ENCODE results near the gene RIMS1. TPM values are rescaled to one million over a fixed set of nuclear protein-coding genes. Genes with fewer than 3 reads are reported as not detected.

The RIMS1 gene
- total and polyA plus RNA-seq, 4 donors, result 0.14 to 5.7 (median 1.6) TPM

DNA sequence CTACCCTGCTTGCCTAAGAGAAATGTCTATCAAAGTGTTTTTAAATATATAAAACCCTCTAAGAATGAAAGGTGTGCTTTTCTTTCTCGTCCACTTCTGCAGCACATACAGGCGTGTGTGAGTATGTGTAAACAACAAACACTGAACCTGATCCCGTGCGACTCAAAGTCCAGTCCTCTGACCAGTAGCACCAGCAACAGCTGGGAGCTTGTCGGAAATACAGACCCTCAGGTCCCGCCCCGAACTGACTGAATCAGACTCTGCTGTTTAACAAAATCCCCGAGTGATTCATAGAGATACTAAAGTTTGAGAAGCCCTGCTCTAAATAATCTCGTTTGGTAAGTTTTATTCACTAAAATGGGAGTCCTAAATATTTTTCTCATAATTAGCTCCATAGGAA lies 527.5 kb downstream of the RIMS1 start:
- H3K9me3 ChIP-seq (ENCODE audit: control insufficient read depth in 4 of 4, insufficient read depth in 3 of 4, low read length in 3 of 4), result peaks cover 0 to 2% (median 0%) of the 10 kb centered on the region in 4 donors
- no peak for ATAC-seq (ENCODE audit: insufficient read depth, low FRiP score)
- TF ChIP-seq CTCF (IDR thresholded peaks at IDR 0.05; ENCODE audit: control extremely low read depth, extremely low read depth), result no peak
- H3K9ac ChIP-seq (ENCODE audit: insufficient read depth in 1 of 2, low read length in 2 of 2), result no peak overlapping the region
- H3K36me3 ChIP-seq (ENCODE audit: control insufficient read depth in 4 of 4, insufficient read depth in 4 of 4, low read length in 4 of 4), result no peaks in the 10 kb centered on the region
- 67 to 80% methylated on average over 9 of the region's 9 CpGs for WGBS, 2 donors
- no peak overlapping the region for H3K27ac ChIP-seq (ENCODE audit: low read depth in 1 of 2, low read length in 1 of 2)
- H3K27me3 ChIP-seq (ENCODE audit: control insufficient read depth in 3 of 3, insufficient read depth in 3 of 3, low read length in 2 of 3), result peaks cover 0 to 3% (median 0%) of the 10 kb centered on the region in 3 donors
- H3K4me3 ChIP-seq, result no peak overlapping the region
- DNase-seq, result no peak
- no peaks in the 10 kb centered on the region for H3K4me1 ChIP-seq (ENCODE audit: control insufficient read depth in 5 of 5, insufficient read depth in 5 of 5, low read length in 5 of 5)

- H3K4me3 ChIP-seq, result no peak overlapping the region
- TF ChIP-seq CTCF (IDR thresholded peaks at IDR 0.05; ENCODE audit: control extremely low read depth, extremely low read depth), result no peak
- DNase-seq (no peak), ATAC-seq (ENCODE audit: insufficient read depth, low FRiP score) (no peak)
- H3K4me1 ChIP-seq (ENCODE audit: control insufficient read depth in 5 of 5, insufficient read depth in 5 of 5, low read length in 5 of 5), result no peaks in the 10 kb centered on the region
- H3K9me3 ChIP-seq (ENCODE audit: control insufficient read depth in 4 of 4, insufficient read depth in 3 of 4, low read length in 3 of 4), result peaks cover 0 to 2% (median 0%) of the 10 kb centered on the region in 4 donors
- H3K27ac ChIP-seq (ENCODE audit: low read depth in 1 of 2, low read length in 1 of 2), result no peak overlapping the region
- WGBS, 2 donors, result 80 to 85% methylated on average over 4 of the region's 4 CpGs
- peaks cover 0 to 3% (median 0%) of the 10 kb centered on the region in 3 donors for H3K27me3 ChIP-seq (ENCODE audit: control insufficient read depth in 3 of 3, insufficient read depth in 3 of 3, low read length in 2 of 3)
- H3K36me3 ChIP-seq (ENCODE audit: control insufficient read depth in 4 of 4, insufficient read depth in 4 of 4, low read length in 4 of 4), result no peaks in the 10 kb centered on the region
- no peak overlapping the region for H3K9ac ChIP-seq (ENCODE audit: insufficient read depth in 1 of 2, low read length in 2 of 2)
Measured at GRCh38 chr6:72414657-72415056, 528.3 kb downstream of the RIMS1 start.

DNA sequence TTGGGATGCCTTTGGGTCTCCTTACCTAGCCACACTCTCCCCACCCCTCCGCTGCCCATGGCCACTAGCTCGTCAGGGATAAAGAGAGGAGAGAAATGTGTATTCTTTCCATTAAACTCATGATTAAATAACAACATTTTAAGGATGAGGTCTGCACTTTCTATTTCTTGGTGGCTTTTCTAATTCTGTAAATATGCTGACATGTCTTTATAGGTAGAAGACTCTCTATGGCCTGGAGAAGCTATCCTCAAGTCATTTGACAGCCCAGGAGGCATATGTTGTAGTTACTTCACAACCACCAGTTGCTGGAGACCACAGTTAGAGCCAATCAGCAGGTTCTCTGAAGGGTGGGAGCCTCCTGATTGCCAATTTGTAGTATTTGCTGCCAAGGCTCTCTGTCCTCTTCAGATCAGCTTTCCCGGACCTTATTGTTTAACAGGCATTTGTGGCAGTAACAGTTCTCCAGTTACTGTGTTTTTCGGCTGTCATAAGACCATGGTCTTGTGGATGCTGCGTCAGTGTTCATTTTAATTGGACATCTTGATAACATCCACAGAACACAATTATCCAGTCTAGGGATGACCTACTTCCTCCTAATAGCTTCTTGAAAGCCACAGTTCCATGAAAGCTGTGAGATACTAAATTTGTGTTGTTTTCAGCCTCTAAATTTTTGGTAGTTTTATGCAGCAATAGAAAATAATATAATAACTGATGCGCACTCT lies 530.6 kb downstream of the RIMS1 start:
- H3K36me3 ChIP-seq (ENCODE audit: control insufficient read depth in 4 of 4, insufficient read depth in 4 of 4, low read length in 4 of 4), result no peaks in the 10 kb centered on the region
- H3K9me3 ChIP-seq (ENCODE audit: control insufficient read depth in 4 of 4, insufficient read depth in 3 of 4, low read length in 3 of 4), result peaks cover 0 to 2% (median 0%) of the 10 kb centered on the region in 4 donors
- no peak for DNase-seq
- H3K4me1 ChIP-seq (ENCODE audit: control insufficient read depth in 5 of 5, insufficient read depth in 5 of 5, low read length in 5 of 5), result no peaks in the 10 kb centered on the region
- ATAC-seq (ENCODE audit: insufficient read depth, low FRiP score), result no peak
- TF ChIP-seq CTCF (IDR thresholded peaks at IDR 0.05; ENCODE audit: control extremely low read depth, extremely low read depth), result no peak
- H3K27ac ChIP-seq (ENCODE audit: low read depth in 1 of 2, low read length in 1 of 2), result no peak overlapping the region
- WGBS, 2 donors, result 89 to 92% methylated on average over 6 of the region's 6 CpGs
- peaks cover 0 to 3% (median 0%) of the 10 kb centered on the region in 3 donors for H3K27me3 ChIP-seq (ENCODE audit: control insufficient read depth in 3 of 3, insufficient read depth in 3 of 3, low read length in 2 of 3)
- no peak overlapping the region for H3K4me3 ChIP-seq
- H3K9ac ChIP-seq (ENCODE audit: insufficient read depth in 1 of 2, low read length in 2 of 2), result no peak overlapping the region
